Renal pelvis (tissue), 4 donors: Measurements from ENCODE around the gene HEXIM2. TPM values are rescaled to one million over a fixed set of nuclear protein-coding genes. Genes with fewer than 3 reads are reported as not detected.

Source experiments
- DNase-seq: peaks from one replicate; pipeline ENCODE4 v3.0.0-alpha.2; 2013
- polyA plus RNA-seq, 3 donors: library from polyadenylated mRNA; unstranded; fragments of 120-200 nt; gene quantifications; one replicate each; pipeline ENCODE4 v1.2.1, GENCODE V29; 2013; ENCODE audit not compliant: insufficient read length in 3 of 3

Gene HEXIM2
- polyA plus RNA-seq, 3 donors = 16.6 to 18.6 (median 17.1) TPM

DNA sequence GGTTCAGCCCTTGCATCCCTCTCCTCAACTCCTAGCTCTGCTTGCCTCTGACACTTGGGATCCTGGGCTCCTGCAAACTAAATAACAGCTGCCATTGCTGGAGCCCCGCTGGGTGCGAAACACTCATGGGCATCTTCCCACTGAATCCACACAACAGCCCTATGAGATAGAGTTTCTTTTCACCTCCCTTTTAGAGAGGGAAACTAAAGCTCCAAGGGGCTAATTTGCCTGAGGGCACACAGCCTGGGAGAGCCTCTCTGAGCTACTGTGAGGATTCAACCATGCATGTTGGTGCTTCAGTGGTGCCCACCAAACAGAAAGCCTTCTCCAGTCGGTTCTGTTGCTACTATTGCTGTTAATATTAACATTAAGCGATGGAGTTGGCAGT is 22.1 kb upstream of the HEXIM2 start:
- no peak for DNase-seq

DNA sequence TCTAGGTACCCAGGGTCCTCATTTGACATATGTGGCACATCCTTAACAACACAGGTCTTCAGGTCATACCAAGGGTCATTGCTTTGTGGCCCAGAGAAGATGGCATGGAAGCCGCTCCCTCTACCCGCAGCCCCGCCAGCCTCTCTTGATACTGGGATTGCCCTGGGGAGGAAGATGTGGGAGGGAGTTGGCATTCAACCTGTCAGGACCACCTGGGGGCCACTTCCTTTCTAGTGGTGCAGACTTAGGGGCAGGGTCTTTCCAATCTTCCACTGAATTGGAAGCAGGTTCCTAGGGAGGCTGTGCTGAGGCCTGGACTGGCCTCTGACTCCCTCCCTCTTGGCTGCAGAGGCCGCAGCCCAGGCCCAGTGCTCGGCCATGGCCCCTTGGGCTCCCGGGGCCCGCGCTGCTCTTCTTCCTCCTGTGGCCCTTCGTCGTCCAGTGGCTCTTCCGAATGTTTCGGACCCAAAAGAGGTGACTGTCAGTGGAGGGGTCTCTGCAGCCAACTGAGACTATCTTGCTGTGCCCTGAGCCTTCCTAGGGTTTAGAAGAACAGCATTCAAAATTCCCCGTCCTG is 18.5 kb upstream of the HEXIM2 start:
- no peak for DNase-seq

DNA sequence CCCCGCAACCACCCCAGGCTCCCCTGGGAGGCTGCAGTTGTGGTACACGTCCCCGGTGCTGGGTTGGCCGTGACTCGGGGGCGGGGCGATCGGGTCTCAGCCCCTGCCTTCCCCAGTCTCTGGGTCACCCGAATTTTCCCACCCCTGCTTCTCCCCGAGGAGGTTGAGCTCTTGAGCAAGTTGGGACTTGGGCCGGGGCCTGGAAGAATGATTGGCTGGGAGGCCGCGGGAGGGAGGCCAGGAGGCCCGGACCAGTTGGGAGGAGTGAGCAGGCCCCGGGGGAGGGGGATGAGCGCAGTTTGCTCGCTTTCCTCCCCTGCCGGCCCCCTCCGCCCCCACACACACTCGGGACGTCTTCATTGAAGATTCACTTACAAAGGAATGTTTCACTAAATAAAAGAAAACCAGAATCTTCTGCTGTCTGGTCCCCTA is 17.9 kb upstream of the HEXIM2 start:
- peak; percentile 79 for DNase-seq

DNA sequence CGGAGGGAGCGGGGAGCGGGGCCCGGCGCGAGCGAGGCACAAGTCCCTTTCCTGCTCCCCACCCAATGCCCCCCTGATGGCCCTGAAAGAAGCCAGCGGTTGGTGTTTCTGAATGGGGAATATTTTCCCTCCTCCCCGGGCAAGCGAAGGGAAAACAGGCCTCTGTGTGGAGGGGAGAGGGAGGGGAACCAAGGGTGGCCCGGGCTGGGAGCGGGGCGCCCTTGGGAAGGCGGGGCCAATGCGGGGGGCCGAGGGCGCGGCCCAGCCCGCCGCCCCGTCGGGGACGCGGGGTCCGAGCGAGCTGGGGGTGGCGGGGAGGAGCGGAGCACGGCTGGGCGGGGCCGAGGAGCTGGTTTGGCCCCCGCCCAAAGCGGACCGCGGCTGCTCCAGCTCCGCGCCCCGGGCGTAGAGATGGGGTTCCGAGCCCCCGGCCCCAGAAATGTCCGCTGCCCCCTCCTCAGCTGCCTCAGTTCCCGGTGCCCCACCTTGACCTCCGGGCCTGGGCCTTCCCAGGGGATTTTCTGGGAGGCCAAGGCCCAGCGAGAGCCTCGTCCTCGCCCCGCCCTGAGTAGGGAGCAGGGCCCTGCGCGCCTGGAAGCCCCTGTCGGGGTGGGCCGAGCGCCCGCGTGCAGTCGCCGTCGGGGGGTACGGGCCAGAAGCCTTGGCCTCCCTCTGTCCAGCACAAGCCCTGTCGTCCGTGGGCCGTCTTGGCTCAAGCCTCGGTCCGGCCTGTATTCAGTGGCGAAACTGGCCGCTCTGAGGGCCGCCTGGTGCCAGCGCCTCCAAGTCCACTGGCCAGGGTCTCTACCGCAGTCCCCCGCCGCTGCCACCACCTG is 17.3 kb upstream of the HEXIM2 start:
- peak; percentile 55 for DNase-seq

DNA sequence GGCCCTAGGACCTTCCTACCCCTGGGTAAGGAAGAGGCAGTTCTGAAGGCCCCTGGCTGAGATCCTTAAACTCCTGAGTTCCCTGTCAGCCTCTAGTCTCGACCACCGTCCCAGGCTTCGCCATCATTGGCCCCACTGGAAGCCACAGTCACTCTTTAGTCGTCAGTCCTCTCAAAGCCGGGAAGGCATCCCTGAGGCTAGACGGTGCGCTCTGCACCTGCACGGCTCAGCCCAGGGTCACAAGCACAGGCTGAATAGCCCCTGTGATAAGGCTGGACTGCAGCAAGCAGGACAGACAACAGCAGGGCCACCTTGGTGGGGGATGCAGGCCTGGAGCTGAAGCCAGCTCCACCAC is 16.7 kb upstream of the HEXIM2 start:
- DNase-seq = no peak

DNA sequence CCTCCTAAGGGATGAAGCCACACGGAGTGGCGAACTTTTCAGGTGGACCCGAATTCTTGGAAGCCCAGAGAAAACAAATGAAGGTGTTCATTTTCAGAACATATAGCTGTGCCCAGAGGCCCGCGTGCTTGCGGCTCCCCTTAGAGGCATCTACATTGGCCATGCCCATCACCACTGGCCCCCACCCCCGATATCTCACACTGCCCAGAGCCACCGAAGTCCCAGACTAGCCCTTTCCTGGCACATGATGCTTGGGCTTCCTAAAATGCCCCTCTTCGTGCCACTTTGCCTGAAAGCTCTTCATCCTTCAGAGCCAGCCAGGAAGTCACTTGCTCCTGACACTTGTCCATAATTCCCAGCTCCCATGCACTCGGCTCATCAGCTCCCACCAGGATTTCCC is 15.5 kb upstream of the HEXIM2 start:
- no peak for DNase-seq

DNA sequence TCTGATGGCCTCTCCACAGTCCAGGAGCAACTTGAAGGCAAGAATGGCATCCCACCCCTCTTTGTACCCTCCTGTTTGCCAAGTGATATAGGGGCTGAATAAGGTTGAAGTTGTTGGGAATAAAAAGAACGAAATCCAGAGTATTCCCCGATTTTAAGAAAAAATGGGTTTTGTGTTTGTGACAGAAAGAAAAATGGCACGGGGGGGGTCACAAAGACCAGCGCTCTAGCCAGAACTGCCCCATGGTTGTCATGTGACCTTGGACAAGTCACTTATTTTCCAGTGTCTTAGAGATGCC is 15.1 kb upstream of the HEXIM2 start:
- no peak for DNase-seq

DNA sequence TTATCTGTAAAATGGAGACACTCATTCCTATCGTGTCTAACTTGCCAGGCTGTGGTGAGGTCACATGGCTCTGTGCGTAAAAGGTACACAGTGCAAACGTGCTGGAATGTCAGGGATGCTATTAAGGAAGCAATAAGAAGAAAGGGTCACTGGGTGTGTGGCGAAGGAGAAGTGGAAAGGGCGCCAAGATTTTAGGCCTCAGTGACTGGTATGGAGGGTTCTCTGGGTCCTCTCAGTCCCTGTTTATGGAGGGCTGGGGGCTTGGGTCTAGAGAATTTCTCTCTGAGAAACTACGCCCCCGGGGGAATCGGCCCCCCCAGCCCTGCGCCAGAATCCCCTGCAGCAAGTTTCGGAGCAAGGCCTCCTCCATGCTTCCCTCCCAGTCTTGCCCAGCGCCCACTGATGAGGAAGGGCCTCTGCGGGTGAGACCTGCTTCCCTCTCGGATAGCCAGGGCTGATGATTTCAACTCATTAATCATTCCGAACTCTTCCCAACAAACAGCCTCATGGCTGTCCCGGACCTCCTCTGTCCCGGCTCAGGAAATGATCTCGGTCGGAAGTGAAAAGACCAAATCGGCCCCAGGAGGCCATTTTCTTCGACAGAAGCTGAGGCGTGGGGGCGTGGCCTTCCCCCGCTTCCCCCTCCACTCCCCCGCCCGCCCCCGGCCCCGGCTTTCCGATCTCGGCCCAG is 14.6 kb upstream of the HEXIM2 start:
- peak; percentile 86 for DNase-seq

DNA sequence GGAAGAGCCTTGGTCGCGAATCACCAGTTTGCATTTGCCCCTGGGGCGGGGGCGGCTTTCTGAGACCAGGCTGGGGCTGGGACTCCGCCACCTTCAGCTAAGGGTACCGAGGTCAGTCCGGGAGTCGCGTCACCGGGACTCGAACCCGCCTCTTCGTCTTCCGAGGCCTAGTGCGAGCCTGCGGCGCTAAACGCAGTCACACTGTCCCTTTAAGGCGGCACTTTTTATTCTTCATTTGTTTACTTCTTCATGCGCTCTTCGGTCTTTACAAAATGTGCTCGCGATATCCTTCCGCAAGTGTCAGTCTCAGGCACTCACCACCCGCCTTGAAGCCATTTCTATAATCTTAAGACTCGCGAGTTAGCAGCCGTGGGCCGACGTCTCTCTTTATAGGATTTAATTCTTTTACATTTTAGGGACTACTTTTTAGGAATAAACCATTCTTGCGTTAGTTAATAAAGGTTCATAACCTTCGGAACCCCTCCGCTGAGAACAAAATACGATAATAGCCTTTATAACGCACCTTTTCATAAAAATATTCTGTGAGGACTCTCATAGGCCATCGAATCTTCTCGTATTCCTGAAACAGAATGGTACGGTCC is 14.0 kb upstream of the HEXIM2 start:
- DNase-seq = peak; percentile 94

DNA sequence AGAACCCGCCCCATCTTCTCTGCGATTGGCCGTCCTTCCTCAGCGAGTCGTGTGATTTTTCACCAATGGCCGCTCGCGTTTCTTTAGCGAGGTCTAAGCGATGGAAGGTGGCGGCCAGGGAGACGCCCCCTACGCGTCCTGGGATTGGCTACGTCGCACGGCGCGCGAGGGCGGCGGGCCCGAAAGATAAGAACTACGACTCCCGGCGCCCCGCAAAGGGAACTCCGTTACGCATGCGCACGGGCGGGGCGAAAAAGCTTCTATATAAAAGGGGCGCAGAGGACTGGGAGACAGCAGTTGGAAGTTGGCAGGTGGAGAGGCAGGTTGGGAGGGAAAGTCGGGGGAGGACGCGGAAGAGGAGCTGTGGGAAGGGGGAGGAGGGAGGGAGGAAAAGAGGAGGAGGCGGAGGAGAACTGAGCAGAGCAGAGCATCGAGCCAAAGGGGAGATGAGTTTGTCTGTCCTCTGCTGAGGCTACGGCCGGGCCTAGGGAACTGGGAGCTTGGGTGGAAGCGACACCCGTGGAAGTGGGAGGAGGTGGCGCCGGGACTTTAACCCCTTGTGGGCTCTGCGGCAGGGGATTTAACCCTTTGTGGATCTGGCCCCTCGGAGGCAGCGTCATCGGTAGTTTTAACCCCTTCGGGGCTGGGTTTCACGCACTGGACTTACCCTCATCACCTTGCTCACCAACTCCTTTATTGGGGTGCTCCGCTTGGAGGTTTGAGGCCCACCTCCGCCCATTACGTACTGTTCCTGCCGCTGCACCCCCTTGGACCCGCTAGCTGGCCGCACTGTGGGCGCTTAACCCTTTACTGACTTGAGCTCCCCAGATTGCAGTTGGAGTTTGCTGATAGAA is 13.3 kb upstream of the HEXIM2 start, which contains the start of gene HEXIM1:
TSS of gene HEXIM1 (plus strand) at position 293 of the 854 bp plus-strand sequence. CDS start 716 bp downstream, outside the sequence.
- DNase-seq = peak; percentile 100

DNA sequence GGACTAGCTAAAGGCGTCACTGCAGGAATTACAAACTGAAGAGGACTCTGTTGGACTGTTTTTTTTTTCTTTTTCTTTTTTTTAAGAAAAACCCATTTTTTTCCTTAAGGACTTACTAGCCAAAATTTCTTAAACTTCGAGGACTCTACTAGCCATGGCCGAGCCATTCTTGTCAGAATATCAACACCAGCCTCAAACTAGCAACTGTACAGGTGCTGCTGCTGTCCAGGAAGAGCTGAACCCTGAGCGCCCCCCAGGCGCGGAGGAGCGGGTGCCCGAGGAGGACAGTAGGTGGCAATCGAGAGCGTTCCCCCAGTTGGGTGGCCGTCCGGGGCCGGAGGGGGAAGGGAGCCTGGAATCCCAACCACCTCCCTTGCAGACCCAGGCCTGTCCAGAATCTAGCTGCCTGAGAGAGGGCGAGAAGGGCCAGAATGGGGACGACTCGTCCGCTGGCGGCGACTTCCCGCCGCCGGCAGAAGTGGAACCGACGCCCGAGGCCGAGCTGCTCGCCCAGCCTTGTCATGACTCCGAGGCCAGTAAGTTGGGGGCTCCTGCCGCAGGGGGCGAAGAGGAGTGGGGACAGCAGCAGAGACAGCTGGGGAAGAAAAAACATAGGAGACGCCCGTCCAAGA is 12.5 kb upstream of the HEXIM2 start:
- DNase-seq = peak; percentile 92

DNA sequence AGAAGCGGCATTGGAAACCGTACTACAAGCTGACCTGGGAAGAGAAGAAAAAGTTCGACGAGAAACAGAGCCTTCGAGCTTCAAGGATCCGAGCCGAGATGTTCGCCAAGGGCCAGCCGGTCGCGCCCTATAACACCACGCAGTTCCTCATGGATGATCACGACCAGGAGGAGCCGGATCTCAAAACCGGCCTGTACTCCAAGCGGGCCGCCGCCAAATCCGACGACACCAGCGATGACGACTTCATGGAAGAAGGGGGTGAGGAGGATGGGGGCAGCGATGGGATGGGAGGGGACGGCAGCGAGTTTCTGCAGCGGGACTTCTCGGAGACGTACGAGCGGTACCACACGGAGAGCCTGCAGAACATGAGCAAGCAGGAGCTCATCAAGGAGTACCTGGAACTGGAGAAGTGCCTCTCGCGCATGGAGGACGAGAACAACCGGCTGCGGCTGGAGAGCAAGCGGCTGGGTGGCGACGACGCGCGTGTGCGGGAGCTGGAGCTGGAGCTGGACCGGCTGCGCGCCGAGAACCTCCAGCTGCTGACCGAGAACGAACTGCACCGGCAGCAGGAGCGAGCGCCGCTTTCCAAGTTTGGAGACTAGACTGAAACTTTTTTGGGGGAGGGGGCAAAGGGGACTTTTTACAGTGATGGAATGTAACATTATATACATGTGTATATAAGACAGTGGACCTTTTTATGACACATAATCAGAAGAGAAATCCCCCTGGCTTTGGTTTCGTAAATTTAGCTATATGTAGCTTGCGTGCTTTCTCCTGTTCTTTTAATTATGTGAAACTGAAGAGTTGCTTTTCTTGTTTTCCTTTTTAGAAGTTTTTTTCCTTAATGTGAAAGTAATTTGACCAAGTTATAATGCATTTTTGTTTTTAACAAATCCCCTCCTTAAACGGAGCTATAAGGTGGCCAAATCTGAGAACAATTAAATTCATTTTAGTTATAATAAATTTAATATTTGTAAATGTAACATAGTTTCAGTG is 11.7 kb upstream of the HEXIM2 start:
- DNase-seq = no peak

DNA sequence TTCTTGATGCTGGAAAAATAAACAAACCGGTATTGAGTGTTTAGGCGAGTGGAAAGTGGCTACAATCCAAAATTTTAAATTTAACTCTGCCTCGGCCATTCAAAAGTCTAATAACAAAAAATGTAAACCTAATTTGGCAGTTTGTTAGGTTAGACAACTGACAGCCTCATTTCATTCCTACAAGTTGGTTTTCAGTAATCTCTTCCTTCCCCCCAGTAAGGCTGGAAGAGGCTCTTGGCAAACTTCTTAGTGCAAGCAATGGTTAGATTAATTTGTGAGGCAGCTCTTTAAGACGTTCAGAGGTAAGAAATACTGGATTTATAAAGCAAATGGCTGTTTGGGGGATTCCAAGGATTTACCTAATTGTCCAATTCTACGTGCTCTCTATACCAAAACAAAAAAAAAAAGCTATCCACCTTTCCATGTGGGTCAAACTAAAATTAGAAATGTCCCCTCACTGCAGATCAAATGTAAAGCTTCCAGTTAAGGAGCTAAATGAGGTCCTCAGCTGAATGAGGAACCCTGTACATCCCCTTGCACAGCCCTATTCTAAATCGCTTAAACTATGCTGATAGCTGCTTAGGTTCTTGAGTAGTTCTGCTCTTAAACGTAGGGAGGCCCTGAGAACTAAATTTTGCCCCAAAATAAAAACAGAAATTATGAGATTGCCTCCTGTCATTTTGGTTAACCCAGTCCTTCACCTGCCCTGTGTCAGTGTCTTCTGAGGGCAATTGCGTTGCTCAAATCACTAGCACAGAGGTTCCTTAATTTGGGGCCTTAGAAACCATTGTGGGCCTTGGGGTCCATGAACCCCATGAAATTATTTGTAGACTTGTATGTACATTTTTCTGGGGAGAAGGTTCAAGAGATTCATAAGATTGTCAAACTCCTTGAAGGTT is 10.5 kb upstream of the HEXIM2 start:
- DNase-seq = no peak

DNA sequence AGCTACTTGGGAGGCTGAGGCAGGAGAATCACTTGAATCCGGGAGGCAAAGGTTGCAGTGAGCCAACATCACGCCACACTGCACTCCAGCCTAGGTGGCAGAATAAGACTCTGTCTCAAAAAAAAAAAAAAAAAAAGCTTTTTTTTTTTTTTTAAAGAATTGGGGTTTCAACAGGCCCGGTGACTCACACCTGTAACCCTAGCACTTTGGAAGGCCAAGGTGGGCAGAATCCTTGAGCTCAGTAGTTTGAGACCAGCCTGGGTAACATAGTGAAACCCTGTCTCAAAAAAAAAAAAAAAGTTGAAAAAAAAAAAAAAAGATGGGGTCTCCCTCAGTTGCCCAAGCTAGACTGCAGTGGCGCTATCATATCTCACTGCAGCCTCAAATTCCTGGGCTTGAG is 6.6 kb upstream of the HEXIM2 start:
- no peak for DNase-seq

DNA sequence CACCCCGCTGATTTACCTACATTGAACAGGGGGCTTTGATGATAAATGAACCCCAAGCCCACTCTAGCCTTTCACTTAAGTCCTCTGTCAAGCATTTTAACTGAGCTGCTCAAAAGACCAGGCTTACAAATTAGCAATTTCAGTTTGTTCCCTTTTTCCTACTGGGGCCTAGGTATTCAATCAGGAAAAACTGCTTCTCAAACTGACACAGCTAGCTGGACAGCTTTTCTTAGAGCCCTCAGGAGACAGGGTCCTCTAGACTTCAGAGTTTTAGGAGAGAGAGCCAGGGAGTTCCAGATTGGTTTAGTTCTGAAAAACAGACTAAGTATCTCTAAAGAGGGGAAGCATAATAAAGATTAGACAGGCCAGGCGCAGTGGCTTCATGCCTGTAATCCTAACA is 6.2 kb upstream of the HEXIM2 start:
- no peak for DNase-seq

DNA sequence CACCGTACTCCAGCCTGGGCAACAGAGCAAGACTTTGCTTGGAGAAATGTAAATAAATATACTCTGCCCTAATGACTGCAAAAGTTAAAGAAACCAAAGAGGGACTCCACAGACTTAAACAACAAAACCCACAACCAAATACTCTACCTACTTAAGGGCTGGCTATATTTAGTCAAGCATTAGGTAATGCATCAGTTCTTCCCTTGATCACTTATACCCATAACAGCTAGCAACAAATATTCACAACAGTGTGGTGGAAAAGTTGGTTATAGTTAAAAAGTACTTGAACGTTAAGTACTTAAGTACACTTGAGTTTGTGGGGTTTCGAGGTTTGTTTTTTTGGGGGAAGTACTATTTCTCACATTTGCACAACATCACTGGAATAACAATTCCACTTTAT is 5.4 kb upstream of the HEXIM2 start:
- DNase-seq = no peak

DNA sequence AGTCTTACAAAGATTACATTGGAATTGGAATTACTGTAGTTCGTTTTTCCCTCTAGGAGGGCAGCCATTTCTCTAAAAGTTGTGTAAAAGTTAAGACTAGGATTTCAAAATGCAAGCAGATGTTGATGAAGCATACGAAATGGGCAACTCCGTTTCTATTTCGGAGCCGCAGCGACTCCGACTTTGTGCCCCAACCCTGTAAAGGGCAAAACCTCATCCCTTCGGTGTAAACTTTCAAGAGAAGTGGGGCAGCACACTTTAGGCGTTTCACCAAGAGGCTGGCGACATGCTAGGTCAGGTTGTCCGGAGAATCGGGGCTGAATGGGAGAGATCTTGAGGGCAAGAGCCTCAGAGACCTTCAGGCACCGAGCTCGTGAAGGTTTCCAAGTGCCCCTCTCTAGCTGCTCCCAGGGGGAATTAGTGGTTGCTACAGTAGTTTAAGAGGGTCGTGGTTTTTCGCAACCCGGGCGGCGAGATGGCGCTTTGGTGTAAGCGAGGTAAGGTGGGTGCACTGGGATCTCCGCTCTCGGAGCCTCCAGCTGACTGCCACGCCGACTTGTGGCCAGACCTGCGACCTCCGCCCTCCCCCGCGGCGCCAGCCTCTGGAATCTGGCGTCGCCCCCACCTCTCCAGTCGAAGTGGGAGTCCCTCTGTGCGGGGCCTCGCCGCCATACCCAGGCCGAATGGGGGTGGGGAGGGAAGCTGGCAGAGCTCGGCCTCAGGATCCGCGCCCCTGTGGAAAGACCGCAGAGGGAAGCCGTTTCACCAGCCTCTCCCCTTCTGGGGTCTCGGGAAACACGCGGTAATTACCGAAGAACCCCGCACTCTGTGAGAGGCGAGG is 1.0 kb upstream of the HEXIM2 start:
- no peak for DNase-seq
